Keratinocyte (primary cell): ENCODE measurements around the gene COPG1.

Experiments used
- CTCF ChIP-seq, 3 experiments: IDR thresholded peaks in 1 of 3; conservative IDR thresholded peaks in 1 of 3; optimal IDR thresholded peaks in 1 of 3; 2 replicates in 2 of 3; 3 replicates in 1 of 3; pipeline versions ENCODE3 to v1.5.1; 2011; ENCODE audit warnings: low read length in 3 of 3, mild to moderate bottlenecking in 3 of 3, moderate library complexity in 2 of 3, control low read depth in 1 of 3, inconsistent platforms in 1 of 3; ENCODE audit not compliant: insufficient read depth in 2 of 3; ENCODE audit errors: extremely low read depth in 1 of 3
- EZH2 ChIP-seq: IDR thresholded peaks from one replicate; pipeline ENCODE4 v1.6.1; 2012; ENCODE audit warnings: inconsistent platforms, mild to moderate bottlenecking, low read length, moderate library complexity

- TF ChIP-seq EZH2, result no peak
- TF ChIP-seq CTCF (optimal IDR thresholded peaks at IDR 0.05 in 1 of 3, IDR thresholded peaks at IDR 0.05 in 1 of 3, conservative IDR thresholded peaks at IDR 0.05 in 1 of 3; ENCODE audit: extremely low read depth in 1 of 3, insufficient read depth in 2 of 3, low read length in 3 of 3), result no peak
Measured at GRCh38 chr3:129218742-129219141, 30.7 kb upstream of the COPG1 start.
